Heart right ventricle (tissue), 16 donors: ENCODE results near the gene NFE2L3. TPM values are rescaled to one million over a fixed set of nuclear protein-coding genes. Genes with fewer than 3 reads are reported as not detected.

Source experiments
- ATAC-seq, 8 donors: fragments of 200-7000 bp; cut with Tn5 transposase; one replicate each; pipeline ENCODE4 v1.9.1; 2020; ENCODE audit warnings: mild to moderate bottlenecking in 8 of 8, moderate library complexity in 8 of 8, moderate number of reproducible peaks in 1 of 8
- DNase-seq, 2 donors: peaks; one replicate each; pipeline ENCODE4 v3.0.0-alpha.2; 2020
- H3K27ac ChIP-seq, 10 donors: fragments of 200-600 bp; sonication (generic) in 2 of 10; one replicate each; pipeline versions ENCODE4 v1.5.0 to v1.8.0; 2020 to 2022; ENCODE audit warnings: mild to moderate bottlenecking in 3 of 10
- H3K27me3 ChIP-seq, 7 donors: fragments of 200-600 bp; one replicate each; pipeline ENCODE4 v1.8.0; 2021 to 2022; ENCODE audit warnings: mild to moderate bottlenecking in 2 of 7
- H3K36me3 ChIP-seq, 9 donors: fragments of 200-600 bp; sonication (generic) in 1 of 9; one replicate each; pipeline versions ENCODE4 v1.5.0 to v1.8.0; 2020 to 2022; ENCODE audit warnings: mild to moderate bottlenecking in 2 of 9
- H3K4me1 ChIP-seq, 9 donors: fragments of 200-600 bp; sonication (generic) in 1 of 9; one replicate each; pipeline versions ENCODE4 v1.5.0 to v1.8.0; 2020 to 2022; ENCODE audit warnings: mild to moderate bottlenecking in 4 of 9
- H3K4me3 ChIP-seq, 10 donors: fragments of 200-600 bp; sonication (generic) in 2 of 10; one replicate each; pipeline versions ENCODE4 v1.5.0 to v1.8.0; 2020 to 2022; ENCODE audit warnings: mild to moderate bottlenecking in 7 of 10, moderate library complexity in 2 of 10
- H3K9me3 ChIP-seq, 11 donors: fragments of 200-600 bp in 10 of 11; sonication (generic) in 2 of 11; one replicate each; pipeline versions ENCODE4 v1.5.0 to v1.8.0; 2013 to 2022; ENCODE audit warnings: mild to moderate bottlenecking in 2 of 11, control low read depth in 1 of 11, moderate library complexity in 1 of 11
- WGBS, 2 donors: extraction: QIAGEN DNeasy Blood & Tissue Kit; methylation state at CpG; one replicate each; pipeline ENCODE4 v1.1.7; 2013; ENCODE audit warnings: inconsistent platforms in 1 of 2; 5-methylcytosine and 5-hydroxymethylcytosine counted together
- intact Hi-C, 10 donors: fragments of 100-400 bp; cut with DNase I; formaldehyde crosslinking; loops; one replicate each; pipeline versions ENCODE4 v1.11.1 to v1.14.2; 2022
- polyA plus RNA-seq, 2 donors: library from polyadenylated mRNA; stranded (reverse); fragments of 200-250 nt; gene quantifications; one replicate each; pipeline ENCODE4 v1.2.3, GENCODE V29; 2013
- total RNA-seq, 10 donors: library from RNA; stranded (reverse); fragmentation: NEBNext Ultra II Directional in 3 of 10; extraction: Animal tissue kit (Norgen Biotek cat#: 25700) in 3 of 10; gene quantifications; one replicate each; pipeline versions ENCODE4 v1.2.1 to v1.2.4, GENCODE V29; 2021 to 2023
- TF ChIP-seq, protein P1 (sequence below), 9 donors: fragments of 200-600 bp; sonication (generic) in 2 of 9; IDR thresholded peaks; one replicate each; pipeline versions ENCODE4 v1.5.0 to v1.8.0; 2021 to 2022; ENCODE audit warnings: antibody characterized with exemption in 9 of 9, mild to moderate bottlenecking in 5 of 9, moderate library complexity in 1 of 9
- donor health status: Arrhythmogenic right ventricular cardiomyopathy.
- donor health status: ischemic (EF 13 %, LVEDD 7.1; RV severe dilation, severe dysfunction).
- donor health status: healthy with polysubstance abuse.
- donor health status: DM: no; HTN: yes; CAD: no.
- donor health status: DM: no; HTN: no; CAD: no.
- donor health status: ischemic (EF 25% LVEDD 6.9; RV normal size, moderate dysfunction).
- donor health status: ischemic (EF 25% LVEDD 5.7; RV mildly dilated, moderate dysfunction).
- donor health status: healthy.
- donor health status: DM: yes; HTN: yes; CAD: no.
- donor health status: Ischemic cardiomyopathy.
- donor health status: ischemic (EF 35%, LVEDD 5.7; RV mildly dilated, moderate dysfunction).
- donor health status: nonischemic (EF 11% LVEDD 7.7; RV severe dilation, severe dysfunction).
- donor health status: DM: yes; HTN: yes; CAD: no.
- donor health status: PGD.
- donor health status: ischemic (EF 29% LVEDD 5.4; RV normal size, mild dysfunction).
- donor health status: nonischemic (EF 23%, LVEDD 6.1; RV moderate dilation, normal function).

NFE2L3 gene
- total and polyA plus RNA-seq, 12 donors, result 0.32 to 4.1 (median 1.1) TPM

DNA sequence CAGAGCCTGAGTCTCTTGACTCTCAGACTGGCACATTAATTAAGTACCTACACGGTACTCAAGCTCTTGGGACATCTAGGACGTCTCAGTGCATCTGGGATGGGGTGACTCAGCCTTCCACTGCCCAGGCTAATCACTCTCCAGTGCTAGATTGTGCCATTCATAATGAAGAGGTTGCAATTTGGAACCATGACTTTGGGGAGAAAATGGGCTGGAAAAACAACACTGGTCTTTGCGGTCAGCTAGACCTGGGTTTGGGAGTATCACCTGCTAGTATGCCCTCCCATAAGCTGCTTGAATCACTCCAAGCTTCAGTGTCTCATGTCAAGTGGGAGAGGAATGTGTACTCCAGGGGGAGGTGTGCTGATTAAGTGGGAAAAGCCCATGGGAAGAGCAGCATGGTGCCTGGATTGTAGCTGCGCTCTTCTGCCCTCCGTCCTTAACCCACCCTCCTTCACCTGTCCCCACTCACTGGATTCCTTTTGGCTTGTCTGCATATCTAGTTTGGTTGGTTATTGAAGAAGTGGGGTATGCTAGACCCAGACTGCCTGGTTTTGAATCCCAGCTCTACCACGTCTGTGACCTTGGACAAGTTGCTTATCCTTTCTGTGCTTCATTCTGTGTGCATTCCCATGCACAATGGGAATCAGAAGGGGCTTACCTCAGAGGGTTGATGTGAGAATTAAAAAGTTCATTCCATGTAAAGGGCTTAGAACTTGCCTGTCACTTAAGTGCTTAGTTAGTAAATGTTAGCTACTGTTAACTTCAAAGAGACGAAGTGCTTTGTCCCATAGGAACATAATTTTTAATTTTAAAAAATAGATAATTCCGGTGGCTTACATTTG lies 3.8 kb downstream of the NFE2L3 start:
- Histone ChIP-seq H3K27ac (peak overlapping the region in 4 of 10 donors; percentile 16 to 68 (median 40)), H3K27me3 (peaks cover 7 to 62% (median 37%) of the 10 kb centered on the region in 7 donors), H3K9me3 (no peaks in the 10 kb centered on the region), H3K4me3 (peak overlapping the region in 3 of 10 donors; percentile 1 to 18 (median 10)), H3K36me3 (no peaks in the 10 kb centered on the region), H3K4me1 (peaks cover 0 to 62% (median 13%) of the 10 kb centered on the region in 9 donors)
- WGBS, 2 donors, result 53 to 54% methylated on average over 8 of the region's 8 CpGs
- ATAC-seq, result no peak
- intact Hi-C loops, result loop anchor here in 2 of 10 donors (5.0 to 10.0 kb wide), 3 partner anchors 42 to 89 kb away; no protein-coding TSS in a partner anchor
- TF ChIP-seq, protein P1, sequence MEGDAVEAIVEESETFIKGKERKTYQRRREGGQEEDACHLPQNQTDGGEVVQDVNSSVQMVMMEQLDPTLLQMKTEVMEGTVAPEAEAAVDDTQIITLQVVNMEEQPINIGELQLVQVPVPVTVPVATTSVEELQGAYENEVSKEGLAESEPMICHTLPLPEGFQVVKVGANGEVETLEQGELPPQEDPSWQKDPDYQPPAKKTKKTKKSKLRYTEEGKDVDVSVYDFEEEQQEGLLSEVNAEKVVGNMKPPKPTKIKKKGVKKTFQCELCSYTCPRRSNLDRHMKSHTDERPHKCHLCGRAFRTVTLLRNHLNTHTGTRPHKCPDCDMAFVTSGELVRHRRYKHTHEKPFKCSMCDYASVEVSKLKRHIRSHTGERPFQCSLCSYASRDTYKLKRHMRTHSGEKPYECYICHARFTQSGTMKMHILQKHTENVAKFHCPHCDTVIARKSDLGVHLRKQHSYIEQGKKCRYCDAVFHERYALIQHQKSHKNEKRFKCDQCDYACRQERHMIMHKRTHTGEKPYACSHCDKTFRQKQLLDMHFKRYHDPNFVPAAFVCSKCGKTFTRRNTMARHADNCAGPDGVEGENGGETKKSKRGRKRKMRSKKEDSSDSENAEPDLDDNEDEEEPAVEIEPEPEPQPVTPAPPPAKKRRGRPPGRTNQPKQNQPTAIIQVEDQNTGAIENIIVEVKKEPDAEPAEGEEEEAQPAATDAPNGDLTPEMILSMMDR (IDR thresholded peaks at IDR 0.05), result no peak
- DNase-seq, result no peak

DNA sequence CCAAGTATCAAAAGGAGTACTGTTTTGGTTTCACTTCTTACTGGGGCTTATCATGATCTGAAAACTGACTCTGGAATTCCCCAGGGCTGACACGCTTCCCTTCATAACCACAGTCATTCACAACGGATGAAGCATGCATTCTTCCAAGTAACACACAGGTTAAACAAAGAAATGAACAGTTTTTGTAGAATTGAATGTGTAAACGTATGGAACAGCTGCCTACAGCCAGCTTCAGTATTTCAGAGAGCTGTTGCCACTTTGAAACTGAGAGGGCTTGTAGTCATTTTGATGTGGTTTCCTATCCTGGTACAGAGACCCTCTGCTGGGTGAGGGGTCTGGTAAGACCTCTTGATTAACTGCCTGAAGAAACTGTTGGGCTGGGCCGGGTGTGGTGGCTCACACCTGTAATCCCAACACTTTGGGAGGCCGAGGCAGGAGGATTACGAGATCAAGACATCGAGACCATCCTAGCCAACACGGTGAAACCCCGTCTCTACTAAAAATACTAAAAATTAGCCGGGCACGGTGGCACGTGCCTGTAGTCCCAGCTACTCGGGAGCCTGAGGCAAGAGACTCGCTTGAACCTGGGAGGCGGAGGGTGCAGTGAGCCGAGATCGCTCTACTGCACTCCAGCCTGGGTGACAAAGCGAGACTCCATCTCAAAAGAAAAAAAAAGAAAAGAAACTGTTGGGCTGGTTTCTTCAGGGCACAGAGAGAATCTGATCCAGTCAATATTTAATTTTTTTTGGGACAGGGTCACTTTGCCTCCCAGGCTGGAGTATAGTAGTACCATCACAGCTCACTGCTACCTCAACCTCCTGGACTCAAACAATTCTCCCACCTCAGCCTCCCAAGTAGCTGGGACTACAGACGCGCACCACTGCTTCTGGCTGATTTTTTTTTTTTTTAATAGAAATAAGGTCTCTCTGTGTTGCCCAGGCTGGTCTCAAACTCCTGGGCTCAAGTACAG lies 4.7 kb downstream of the NFE2L3 start:
- H3K4me3 ChIP-seq, result peak overlapping the region in 3 of 10 donors; percentile 1 to 18 (median 10)
- intact Hi-C loops, result loop anchor here in 2 of 10 donors (5.0 to 10.0 kb wide), 3 partner anchors 41 to 88 kb away; no protein-coding TSS in a partner anchor
- DNase-seq (no peak), ATAC-seq (peak in 1 of 8 donors; percentile 63)
- TF ChIP-seq, protein P1 (IDR thresholded peaks at IDR 0.05), result no peak
- H3K9me3 ChIP-seq, result no peaks in the 10 kb centered on the region
- 79 to 83% methylated on average over 20 of the region's 20 CpGs for WGBS, 2 donors
- H3K4me1 ChIP-seq, result peaks cover 0 to 56% (median 13%) of the 10 kb centered on the region in 9 donors
- H3K27ac ChIP-seq, result peak overlapping the region in 4 of 10 donors; percentile 7 to 68 (median 22)
- no peaks in the 10 kb centered on the region for H3K36me3 ChIP-seq
- peaks cover 7 to 54% (median 29%) of the 10 kb centered on the region in 7 donors for H3K27me3 ChIP-seq

DNA sequence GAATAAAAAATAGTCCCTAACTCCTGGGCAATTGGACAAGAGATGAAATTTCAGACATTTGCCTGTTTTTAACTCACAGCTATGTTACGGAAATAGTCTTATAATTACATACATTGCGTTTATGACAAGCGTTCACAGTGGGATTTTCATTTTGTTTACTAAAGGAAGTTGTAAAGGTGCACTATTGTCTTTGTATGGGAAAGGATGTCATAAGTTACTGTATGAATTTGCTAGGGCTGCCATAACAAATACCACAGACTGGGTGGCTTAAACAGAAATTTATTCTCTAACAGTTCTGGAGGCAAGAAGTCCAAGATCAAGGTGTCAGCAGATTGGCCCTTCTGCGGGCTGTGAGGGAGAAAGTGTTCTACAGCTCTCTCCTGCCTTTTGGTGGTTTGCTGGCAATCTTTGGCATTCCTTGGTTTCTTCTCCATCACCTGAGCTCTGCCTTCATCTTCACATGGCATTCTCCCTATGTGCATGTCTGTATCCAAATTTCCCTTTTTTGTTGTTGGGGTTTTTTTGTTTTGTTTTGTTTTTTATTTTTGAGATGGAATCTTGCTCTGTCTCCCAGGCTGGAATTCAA lies 5.6 kb downstream of the NFE2L3 start:
- TF ChIP-seq, protein P1 (IDR thresholded peaks at IDR 0.05), result no peak
- Histone ChIP-seq H3K27ac (no peak overlapping the region), H3K4me1 (peaks cover 0 to 55% (median 13%) of the 10 kb centered on the region in 9 donors), H3K27me3 (peaks cover 1 to 47% (median 24%) of the 10 kb centered on the region in 7 donors), H3K9me3 (no peaks in the 10 kb centered on the region), H3K4me3 (no peak overlapping the region), H3K36me3 (no peaks in the 10 kb centered on the region)
- no peak for DNase-seq
- no peak for ATAC-seq
- intact Hi-C loops, result loop anchor here in 2 of 10 donors (5.0 to 10.0 kb wide), 3 partner anchors 40 to 87 kb away; no protein-coding TSS in a partner anchor
- WGBS, 2 donors, result 86 to 91% methylated on average over 4 of the region's 4 CpGs
